Limb (tissue), 2 donors: ENCODE data around the gene KRTAP5-2.
"Not testable (repeated sequence)": the region's sequence is repeated elsewhere in the genome, so short reads cannot be mapped to it uniquely, and the experiment has no call there.

Source experiments
- DNase-seq, 2 donors: peaks; one replicate each; pipeline ENCODE4 v3.0.0-alpha.2; 2016; ENCODE audit errors: extremely low spot score in 2 of 2

Gene KRTAP5-2

DNA sequence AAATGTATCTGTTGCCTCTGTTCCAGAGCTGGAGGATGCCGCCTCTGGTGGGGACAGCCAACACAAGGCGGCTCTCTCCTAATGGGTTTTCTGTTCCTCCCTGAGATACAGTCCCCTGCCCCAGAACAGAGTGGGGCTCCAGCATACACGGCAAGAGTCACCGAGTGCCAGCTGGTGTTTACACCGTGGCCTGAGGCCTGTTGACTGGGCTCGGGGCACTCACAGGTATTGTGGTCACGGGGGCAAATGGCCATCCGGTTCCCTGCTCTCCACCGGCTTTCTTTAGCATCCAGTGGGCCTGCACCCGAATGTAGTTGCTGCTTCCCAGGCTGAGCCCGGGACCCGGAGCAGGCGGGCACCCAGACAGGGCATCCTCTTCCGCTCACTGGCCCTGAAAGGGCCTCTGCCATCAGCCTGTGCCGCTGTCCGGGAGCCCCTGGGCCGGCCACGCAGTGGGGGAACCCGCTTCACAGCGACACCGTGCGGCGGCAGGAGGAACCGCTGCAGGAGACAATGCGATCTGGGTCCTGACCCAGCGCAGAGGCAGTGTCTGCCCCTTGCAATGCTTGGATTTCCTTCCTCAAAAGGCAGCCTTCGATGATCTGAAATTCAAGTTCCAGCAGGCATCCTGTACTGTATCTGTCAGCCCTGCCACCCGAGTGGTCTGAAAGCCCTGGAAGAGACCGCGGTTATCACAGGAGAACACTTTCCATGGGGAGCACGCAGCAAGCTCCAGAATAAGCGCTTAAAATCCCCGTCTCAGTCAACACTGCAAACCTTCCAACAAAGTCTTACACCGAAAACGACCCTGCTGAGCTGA, 30.6 kb upstream of the KRTAP5-2 start:
- peak; percentile 32 to 75 for DNase-seq

DNA sequence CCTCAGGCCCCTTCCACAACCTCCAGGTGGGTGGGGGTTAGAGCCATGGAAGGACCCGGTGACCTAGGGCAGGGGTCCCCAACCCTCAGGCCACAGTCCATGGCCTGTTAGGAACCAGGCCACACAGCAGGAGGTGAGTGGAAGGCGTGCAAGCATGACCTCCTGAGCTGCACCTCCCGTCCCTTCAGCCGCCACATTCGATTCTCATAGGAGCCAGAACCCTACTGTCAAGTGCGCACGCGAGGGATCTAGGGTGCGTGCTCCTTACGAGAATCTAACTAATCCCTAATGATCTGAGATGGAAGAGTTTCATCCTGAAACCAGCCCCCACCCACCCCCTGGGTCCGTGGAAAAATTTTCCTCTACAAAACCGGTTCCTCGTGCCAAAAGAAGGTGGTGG, 27.4 kb upstream of the KRTAP5-2 start:
- no peak for DNase-seq

DNA sequence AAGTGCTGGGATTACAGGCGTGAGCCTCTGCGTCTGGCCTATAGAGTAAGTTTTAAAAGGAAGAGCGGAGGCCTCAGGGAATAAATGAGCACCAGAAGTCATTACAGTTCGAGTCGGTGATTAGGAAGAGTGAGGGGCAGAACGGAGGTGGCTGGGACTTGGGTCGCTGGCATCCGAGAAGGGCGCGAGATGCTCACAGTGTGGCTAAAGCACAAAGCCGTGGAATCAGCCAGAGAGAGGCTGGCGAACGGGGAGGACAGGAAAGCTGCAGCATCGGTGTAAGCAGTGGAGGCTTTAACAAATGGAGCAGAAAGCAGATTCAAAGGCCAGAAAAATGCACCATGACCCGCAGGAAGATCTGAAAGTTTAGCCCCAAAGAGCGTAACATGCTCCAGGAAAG, 26.5 kb upstream of the KRTAP5-2 start:
- no peak for DNase-seq

DNA sequence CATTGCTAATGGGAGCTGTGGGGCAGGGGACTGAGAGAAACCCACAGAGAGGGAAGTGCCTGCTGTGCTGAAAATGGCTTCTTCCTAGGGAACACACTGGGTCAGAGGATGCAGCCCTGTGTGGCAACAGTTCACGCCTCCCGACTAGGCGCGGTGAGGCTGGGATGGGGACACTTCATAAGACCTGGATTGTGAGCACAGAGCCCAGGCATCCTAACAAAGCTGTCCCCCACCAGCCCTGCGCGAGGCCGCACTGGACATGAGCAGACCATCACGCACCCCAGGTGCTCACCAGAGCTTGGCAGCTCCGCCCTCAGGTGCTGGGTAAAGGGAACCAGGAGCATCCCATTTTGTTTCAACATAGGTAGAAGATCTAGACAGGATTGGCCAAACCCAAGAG, 25.6 kb upstream of the KRTAP5-2 start:
- DNase-seq, result no peak

DNA sequence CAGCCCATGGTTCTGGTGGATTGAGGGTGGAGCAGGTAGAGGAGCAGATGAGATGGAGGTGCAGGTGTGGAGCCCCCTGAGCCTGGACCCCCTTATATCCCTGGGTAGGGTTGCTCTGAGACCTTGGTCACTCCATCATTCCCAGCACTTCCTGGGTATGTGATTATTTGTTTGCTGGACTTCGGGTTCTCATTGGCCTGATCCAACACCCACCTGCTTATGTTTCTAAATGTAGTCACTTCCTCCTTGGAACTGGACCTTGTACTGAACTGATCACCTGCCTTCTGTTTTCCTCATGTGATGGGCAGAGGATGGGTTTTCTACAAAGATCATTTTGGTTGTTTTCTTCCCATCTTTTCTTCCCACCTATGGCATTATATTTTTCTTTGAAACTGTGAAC, 24.0 kb upstream of the KRTAP5-2 start, which contains the start of gene KRTAP5-4:
Gene KRTAP5-4, minus strand, starts transcription at position 53 of the 400 bp plus-strand sequence. Its CDS starts 45 bp downstream, at position 8.
- DNase-seq, result no peak

DNA sequence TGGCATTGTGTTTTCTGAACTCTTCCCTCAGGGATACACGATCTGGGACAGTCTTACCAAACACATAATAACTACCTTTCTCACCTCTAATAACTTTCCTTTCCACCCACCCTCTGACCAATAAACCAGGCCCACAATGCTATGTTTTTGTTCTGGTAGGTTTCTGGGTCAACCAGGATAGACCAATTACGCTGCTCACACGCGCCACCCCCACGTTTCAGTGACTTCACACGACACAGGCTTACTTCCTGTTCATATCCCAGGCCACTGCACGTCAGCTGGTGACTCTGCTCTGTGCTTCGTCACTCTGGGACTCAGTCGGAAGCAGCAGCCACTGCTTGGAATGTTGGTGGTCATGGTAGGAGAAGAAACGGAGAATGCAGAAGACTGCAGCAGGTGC, 21.4 kb upstream of the KRTAP5-2 start:
- DNase-seq, result no peak

DNA sequence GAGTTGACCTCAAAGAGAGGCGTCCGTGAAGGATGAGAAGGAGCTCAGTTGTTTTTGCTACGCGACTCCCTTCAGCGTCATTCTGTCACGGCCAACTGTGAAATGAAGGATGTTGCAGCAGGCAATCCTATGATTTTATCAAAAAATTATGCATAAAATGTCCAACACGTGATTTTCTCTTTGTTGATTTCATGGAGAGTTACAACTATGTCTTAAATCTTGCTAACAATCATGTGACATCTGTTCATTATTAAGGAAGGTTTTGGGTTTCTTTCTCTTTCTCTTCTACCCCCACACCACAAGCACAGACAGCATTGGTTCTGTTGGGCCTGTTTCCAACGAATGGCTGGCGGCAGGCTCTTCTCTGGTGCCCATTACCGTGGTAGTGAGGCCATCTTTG, 20.1 kb upstream of the KRTAP5-2 start:
- DNase-seq, result no peak

DNA sequence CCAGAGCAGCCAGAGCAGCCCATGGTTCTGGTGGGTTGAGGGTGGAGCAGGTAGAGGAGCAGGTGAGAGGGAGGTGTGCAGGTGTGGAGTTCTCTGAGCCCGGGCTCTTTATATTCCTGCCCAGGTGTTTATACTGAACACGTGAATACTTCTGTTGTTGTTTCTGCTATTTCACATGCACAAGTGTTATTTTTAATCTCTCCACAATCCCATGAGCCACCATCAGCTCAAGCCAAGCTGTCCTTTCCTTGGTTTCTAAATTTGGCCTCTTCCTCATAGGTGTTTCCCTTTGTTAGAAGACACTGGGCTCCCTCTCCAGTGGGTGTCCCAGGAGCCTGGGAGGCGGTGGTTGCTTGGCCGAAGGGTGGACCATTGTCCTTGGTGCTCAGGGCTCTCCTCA, 10.3 kb upstream of the KRTAP5-2 start, which contains the start of gene KRTAP5-3:
Gene KRTAP5-3, minus strand, starts transcription at position 101 of the 400 bp plus-strand sequence. Its CDS starts 78 bp downstream, at position 23.
- DNase-seq, result no peak

DNA sequence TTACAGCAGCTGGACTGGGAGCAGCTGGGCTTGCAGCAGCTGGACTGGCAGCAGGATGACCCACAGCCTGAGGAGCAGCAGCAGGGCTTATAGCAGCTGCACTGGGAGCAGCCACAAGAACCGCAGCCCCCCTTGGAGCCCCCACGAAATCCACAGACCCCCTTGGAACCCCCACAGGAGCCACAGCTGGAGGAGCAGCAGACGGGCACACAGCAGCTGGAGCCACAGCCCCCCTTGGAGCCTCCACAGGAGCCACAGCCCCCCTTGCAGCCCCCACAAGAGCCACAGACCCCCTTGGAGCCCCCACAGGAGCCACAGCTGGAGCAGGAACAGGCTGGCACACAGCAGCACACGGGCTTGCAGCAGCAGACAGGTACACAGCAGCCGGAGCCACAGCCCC, 9.8 kb upstream of the KRTAP5-2 start:
- not testable (repeated sequence) for DNase-seq

DNA sequence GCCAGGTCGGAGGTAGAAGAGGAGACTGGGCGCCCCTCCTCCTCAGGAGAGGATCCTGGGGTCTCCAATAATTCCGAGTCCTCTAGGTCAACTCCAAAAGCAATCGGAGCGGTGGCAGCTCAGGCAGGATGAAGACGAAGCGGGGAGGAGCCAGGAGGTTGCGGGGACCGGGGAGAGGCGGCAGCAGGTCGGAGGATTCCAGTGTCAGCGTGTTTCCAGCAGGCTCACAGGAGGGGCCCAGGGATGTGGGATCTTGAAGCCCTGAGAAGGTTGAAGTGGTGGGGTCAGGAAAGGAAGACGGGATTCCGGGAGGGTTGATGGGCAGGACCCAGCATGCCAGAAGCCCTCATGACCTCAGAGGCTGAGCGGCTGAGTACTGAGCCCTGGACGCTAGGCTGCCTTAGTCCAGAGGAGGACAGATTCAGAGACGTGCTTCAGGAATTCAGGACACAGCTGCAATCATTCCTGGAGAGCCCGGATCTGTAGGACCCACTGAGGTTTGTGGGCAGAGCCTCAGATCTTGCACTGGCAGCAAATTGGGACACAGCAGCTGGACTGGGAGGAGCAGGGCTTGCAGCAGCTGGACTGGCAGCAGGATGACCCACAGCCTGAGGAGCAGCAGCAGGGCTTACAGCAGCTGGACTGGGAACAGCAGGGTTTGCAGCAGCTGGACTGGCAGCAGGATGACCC, 9.2 kb upstream of the KRTAP5-2 start:
- DNase-seq, result not testable (repeated sequence)

DNA sequence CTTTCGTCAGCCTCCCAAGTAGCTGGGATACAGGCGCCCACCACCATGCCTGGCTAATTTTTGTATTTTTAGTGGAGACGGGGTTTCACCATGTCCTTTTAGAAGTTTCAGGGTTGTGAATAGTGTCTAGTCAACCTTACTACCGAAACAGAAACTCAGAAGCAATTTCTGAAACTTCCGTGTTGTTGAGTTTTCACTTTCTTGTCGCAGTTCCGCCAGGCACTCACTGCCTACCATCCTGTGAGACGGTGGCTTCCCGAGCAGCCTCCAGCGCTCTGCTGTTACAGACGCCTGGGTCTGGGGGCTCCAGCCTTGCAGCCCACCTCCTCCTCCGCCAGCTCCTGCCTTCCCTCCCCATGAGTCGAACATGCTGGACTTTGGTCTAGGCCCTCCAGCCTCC, 7.8 kb upstream of the KRTAP5-2 start:
- not testable (repeated sequence) for DNase-seq

DNA sequence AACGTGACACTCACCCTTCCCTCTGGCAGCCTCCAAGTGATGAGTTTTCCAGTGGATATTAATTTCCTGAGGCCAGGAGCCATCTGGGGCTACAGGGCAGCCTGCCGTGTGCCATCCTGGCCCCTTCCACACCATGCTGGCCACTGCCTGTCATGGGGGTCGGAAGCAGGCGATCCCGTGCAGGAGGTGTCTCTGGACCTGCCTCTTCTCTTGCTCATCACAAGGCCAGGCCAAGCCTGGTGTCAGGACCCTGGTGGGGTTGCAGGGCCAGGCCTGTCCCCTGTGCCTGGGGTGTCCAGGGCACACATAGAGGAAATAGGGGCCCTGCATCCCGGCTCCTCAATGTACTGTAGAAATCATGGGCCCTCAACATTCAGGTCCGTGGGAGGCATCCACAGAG, 6.6 kb upstream of the KRTAP5-2 start:
- no peak for DNase-seq

DNA sequence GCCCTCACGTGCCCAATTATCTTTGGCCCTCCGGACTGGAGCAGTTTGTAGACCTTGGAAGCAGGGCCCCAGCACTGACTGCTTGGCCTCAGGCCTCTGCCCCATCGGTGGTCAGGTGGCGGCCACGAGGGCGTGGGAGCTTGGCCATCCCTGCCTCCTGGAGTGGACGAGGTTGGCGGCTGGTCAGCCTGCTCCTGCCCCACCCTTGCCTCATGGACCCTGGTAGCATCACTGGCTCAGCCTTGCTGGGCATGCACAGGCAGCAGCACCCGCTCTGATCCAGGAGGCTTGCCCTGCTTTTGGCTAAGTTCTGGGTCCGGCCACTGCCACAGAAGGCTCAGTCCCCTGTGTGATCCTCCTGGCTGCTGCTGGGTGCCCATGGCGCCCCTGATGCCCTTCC, 6.1 kb upstream of the KRTAP5-2 start:
- DNase-seq, result no peak

DNA sequence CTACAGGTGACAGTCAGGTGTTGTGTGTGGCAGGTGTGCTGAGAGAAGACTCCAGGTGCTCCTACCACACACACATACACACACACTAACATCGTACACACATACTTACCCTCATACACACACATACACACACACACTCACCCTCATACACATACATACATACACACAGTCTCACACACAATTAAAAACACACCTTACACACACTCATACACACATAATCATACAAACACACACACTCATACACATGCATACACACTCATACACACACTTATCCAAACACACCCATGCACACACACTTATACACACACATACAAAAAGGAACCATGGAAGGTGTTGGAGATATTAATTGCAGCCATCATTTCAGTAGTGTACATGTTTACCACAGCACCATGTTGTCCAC, 5.5 kb upstream of the KRTAP5-2 start:
- no peak for DNase-seq

DNA sequence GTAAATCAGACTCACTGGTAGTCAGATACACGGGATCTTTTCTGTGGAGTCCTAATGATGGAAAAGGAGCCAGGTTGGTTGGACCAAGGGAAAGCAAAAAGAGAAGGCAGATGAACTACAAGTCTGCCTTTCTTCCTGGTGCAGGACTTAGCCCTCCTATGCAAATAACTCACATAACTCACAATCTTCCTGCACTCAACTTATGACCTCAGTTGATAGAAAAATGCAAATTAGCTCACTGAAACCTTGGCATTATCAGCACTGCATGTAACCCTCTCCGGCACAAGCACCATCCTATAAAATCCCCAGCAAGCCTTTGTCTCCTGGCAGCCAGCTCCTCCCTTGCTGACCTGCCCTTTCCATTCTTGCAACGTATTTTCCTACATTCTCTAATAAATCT, 3.6 kb upstream of the KRTAP5-2 start:
- not testable (repeated sequence) for DNase-seq

DNA sequence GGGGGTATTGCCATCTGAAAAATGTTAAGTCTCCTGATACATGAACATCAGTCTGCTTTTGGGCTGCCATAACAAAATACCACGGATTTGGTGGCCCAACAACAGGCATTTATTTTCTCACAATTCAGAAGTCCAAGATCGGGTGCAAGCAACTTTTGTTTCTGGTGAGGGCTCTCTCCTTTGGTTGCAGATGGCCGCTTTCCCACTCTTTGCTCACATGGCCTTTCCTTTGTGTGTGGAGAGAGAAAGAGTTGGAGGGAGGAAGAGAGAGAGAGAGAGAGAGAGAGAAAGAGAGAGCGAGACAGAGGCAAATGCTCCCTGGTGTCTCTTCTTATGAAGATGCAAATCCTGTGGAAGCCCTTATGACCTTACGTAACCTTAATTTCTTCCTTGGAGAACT, 2.5 kb upstream of the KRTAP5-2 start:
- no peak for DNase-seq

DNA sequence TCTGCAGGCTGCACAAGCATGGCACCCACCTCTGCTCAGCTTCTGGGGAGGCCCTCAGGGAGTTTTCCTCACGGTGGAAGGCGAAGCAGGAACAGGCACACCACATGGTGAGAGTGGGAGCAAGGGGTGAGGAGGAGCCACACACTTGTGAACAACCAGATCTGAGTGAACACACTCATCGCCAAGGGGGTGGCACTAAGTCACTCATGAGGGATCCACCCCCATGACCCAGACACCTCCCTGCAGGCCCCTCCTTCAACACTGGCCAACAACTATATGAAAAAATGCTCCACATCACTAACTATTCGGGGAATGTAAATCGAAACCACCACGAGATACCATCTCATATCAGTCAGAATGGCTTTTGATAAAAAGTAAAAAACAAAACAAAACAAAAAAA, 722 bp upstream of the KRTAP5-2 start:
- DNase-seq, result no peak

DNA sequence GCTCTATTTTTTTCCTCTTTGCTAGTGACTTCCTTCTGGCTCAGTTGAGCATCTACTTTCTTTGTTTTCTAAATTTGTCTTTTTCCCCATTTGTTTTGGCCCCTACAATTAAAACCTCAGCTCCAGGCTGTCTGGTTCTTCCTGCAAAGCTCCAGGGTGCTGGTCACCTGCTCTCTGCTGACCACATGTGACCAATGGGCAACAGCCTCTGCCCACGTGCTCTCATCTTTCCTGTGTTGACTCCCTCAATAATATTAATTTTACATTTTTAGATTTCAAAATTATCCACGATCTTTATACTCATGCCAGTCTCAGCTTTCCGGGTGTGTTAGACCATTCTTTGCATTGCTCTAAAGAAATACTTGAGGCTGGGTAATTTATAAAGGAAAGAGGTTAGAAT, 312 bp upstream of the KRTAP5-2 start:
- not testable (repeated sequence) for DNase-seq

DNA sequence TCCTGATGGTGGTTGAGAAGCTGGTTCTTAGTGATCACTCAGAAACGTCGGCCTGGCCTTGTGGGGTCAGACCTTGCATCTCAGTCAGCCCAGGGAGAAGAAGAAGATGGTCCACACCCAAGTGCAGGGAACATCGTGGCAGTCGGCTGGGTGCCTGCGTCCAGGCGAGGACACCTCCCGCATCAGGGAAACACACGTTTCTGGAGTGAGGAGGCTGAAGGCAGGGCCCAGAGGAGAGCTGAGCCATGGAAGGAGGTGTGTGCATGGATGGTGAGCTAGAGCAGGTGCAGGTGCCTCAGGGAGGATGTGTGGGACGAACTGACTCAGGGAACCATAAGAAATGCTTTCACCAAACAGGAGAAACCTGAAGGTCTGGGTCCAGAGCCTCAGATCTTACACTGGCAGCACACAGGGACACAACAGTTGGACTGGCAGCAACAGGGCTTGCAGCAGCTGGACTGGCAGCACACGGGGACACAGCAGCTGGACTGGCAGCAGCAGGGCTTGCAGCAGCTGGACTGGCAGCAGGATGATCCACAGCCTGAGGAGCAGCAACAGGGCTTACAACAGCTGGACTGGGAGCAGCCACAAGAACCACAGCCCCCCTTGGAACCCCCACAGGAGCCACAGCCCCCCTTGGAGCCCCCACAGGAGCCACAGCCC, 632 bp downstream of the KRTAP5-2 start:
- DNase-seq, result no peak

DNA sequence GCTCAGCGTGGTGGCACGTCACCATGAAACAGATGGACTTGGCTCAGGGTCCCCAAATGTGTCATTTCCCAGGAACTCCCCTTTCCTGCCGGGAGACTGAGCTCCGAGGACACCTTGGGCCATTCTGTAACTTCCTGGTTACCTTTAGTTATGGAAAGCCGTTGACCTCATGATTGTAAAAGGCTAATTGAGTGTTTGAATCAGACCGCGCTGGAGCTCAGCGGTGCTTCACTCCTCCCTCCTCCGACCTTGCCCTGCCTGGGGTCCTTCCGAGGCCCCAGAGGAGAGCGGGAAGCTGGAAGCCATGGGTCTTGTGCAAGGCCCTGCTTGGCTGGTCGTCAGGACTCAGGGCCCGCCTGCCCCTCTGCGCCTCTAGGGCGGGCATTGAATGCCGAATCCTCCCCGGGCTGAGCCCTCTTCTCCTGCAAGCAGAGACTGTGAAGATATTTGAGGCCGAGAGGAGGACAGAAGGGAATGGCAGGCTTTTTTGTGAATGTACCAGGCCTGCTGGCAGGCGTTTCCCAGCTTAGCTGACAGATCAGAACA, 1.4 kb downstream of the KRTAP5-2 start:
- DNase-seq, result not testable (repeated sequence)

DNA sequence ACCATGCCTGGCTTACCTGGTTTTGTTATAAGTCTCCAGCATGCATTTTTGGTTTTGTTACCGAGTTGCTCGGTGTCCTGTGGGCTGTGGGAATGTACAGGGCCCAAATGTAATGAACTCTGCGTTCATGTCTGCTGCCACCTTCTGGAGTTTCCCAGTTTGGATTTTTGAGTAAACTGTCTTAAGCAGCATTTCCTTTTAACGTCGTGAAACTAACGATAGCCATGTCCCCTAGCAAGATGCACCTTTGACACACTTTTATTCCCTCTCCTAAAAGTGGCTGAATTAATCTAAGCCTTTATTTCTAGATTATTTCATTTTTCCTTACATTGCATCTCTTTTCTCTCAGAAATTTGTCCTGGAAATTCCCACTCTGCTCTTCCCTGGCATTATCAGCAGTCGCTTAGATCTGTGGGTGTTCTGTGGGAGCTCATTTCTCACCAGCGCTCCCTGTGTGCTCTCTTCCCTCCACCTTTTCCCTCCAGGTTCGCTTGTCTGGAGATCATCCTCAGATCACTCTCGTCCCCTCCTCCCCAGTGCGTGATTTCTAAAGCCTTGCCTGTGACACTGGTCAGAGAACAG, 2.0 kb downstream of the KRTAP5-2 start:
- not testable (repeated sequence) for DNase-seq

DNA sequence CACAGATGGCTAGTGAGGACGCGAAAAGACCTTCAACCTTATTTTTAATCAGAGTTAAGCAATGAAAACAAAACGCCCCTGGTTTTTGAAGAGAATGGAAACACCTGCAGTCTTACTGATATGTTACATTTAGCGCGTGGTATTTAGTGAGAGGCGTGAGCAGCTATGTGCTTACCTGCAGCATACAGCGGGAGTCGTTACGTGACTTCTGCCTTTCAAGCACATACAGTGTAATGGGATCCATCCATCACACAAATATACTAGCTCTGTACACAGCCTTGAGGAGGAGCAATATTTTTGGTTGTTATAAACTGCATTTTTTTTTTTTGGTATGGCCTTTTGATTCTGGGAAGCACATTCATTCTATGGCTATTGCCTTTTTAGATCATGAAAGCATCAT, 5.5 kb downstream of the KRTAP5-2 start:
- no peak for DNase-seq
